ENCODE data around the gene HEPACAM.

HEPACAM gene

DNA sequence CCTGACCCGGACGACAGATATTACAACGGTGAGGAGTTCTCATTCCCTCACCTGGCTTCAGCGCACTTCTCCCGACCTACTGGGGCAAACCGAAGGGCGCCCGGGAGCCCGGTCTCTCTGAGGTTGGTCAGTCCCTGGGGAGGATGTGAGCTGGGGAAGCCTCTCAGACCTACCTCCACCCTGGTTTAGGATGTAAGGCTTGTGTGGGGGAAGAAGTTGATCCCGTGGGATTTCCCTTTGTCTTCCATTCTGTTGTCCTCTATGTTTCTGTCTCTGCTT is 58.3 kb downstream of the HEPACAM start:
- H3K27ac ChIP-seq = no peak overlapping the region
- H3K4me1 ChIP-seq = no peaks in the 10 kb centered on the region
- H3K27me3 ChIP-seq (ENCODE audit: control insufficient read depth, insufficient read depth, low read length) = no peaks in the 10 kb centered on the region
- no peak overlapping the region for H3K4me2 ChIP-seq (ENCODE audit: low read length)
- TF ChIP-seq, protein P1, sequence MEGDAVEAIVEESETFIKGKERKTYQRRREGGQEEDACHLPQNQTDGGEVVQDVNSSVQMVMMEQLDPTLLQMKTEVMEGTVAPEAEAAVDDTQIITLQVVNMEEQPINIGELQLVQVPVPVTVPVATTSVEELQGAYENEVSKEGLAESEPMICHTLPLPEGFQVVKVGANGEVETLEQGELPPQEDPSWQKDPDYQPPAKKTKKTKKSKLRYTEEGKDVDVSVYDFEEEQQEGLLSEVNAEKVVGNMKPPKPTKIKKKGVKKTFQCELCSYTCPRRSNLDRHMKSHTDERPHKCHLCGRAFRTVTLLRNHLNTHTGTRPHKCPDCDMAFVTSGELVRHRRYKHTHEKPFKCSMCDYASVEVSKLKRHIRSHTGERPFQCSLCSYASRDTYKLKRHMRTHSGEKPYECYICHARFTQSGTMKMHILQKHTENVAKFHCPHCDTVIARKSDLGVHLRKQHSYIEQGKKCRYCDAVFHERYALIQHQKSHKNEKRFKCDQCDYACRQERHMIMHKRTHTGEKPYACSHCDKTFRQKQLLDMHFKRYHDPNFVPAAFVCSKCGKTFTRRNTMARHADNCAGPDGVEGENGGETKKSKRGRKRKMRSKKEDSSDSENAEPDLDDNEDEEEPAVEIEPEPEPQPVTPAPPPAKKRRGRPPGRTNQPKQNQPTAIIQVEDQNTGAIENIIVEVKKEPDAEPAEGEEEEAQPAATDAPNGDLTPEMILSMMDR (IDR thresholded peaks at IDR 0.05) = no peak
- no peaks in the 10 kb centered on the region for H3K36me3 ChIP-seq (ENCODE audit: control insufficient read depth, insufficient read depth, low read length)
- H2AFZ ChIP-seq = no peak overlapping the region
- no peak overlapping the region for H3K4me3 ChIP-seq (ENCODE audit: low read depth, low read length)
- H3K9ac ChIP-seq = no peak overlapping the region
- H3K79me2 ChIP-seq = no peaks in the 10 kb centered on the region
- H3K9me3 ChIP-seq (ENCODE audit: control insufficient read depth, low read length) = no peaks in the 10 kb centered on the region

DNA sequence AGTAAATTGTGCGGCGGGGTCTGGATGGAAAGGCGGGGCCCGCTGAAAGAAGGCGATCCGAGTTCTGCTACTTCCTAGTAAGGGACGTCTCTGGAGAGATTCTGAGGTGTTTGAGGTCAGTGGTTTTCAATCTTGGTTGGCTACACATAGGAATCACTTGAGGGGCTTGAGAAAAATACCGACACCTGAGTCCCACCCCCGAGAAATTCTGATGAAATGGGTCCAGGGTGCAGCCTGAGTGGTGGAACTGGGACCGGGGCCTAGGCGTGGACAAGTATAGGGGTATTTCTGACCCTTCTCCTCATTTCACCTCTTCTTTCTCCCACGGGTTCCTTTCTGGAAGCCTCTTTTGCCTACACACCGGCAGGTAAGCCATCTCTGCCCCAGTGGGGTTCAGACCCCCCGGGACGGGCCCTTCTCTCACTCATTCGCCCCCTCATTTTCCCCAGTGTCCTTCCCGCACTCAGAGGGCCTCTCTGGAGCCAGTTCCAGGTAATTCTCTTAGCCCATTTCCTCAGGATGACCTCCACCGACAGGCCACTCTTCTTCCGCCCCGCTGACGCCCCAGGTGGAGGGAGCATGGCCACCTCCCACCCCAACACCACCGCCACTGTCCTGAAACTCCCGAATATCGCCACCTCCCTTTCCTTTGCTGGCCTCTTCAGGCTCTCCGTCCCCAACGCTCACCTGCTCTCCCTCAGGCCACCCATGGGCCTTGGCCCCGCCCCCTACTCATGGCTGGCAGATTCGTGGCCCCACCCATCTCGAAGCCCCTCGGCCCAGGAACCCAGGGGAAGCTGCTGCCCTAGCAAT is 58.8 kb downstream of the HEPACAM start:
- Histone ChIP-seq H3K4me3 (ENCODE audit: low read depth, low read length) (peak overlapping the region; percentile 50), H3K4me2 (ENCODE audit: low read length) (peak overlapping the region; percentile 75), H3K79me2 (no peaks in the 10 kb centered on the region), H3K36me3 (ENCODE audit: control insufficient read depth, insufficient read depth, low read length) (no peaks in the 10 kb centered on the region), H3K9me3 (ENCODE audit: control insufficient read depth, low read length) (no peaks in the 10 kb centered on the region), H3K27me3 (ENCODE audit: control insufficient read depth, insufficient read depth, low read length) (no peaks in the 10 kb centered on the region), H3K4me1 (no peaks in the 10 kb centered on the region), H2AFZ (peak overlapping the region; percentile 90), H3K27ac (peak overlapping the region; percentile 7), H3K9ac (no peak overlapping the region)
- TF ChIP-seq, protein P1 (IDR thresholded peaks at IDR 0.05) = no peak

DNA sequence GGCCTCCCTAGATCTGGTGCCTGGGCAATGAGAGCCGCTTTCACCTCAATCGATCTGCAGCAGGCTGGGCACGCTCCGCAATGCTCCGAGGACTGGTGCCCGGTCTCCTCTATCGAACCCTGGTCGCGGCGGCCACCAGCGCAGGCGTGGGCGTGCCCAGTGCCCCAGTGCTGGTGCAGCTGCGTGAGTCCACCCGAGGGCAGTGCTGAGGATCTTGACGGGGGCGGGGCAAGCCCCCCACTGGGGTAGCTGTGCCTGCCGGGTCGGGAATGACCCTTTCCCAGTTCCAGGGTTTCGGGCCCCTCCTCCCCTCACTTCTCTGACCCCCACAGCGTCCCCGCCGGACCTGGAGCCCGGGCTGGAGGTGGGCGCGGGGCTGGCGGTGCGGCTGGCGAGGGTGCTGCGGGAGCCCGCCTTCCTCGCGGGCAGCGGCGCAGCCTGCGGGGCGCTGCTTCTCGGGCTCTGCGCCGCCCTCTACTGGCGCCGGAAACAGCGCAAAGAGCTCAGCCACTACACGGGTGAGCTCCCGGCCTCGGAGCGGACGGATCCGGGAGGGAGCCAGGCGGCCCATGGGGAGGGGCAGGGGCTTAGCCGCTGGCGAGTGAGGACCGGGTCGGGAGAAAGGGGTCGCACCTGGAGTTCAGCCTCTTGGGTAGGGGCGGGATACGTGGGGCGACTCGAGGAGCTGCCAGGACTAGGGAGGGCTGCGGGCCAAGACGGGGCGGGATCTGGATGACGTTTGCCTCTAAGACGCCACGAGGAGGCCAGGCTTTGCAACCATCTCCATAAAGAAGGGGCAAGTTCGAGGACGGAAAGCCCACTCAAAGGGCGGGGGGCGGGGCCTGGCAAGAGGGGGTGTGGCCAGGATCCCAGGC is 59.7 kb downstream of the HEPACAM start:
- no peaks in the 10 kb centered on the region for H3K36me3 ChIP-seq (ENCODE audit: control insufficient read depth, insufficient read depth, low read length)
- peak overlapping the region; percentile 78 for H3K27ac ChIP-seq
- no peaks in the 10 kb centered on the region for H3K79me2 ChIP-seq
- no peak overlapping the region for H3K9ac ChIP-seq
- H3K9me3 ChIP-seq (ENCODE audit: control insufficient read depth, low read length) = no peaks in the 10 kb centered on the region
- H3K27me3 ChIP-seq (ENCODE audit: control insufficient read depth, insufficient read depth, low read length) = no peaks in the 10 kb centered on the region
- TF ChIP-seq, protein P1 (IDR thresholded peaks at IDR 0.05) = peak; percentile 59
- peak overlapping the region; percentile 75 for H3K4me2 ChIP-seq (ENCODE audit: low read length)
- H3K4me3 ChIP-seq (ENCODE audit: low read depth, low read length) = peak overlapping the region; percentile 50
- no peaks in the 10 kb centered on the region for H3K4me1 ChIP-seq
- peak overlapping the region; percentile 90 for H2AFZ ChIP-seq

DNA sequence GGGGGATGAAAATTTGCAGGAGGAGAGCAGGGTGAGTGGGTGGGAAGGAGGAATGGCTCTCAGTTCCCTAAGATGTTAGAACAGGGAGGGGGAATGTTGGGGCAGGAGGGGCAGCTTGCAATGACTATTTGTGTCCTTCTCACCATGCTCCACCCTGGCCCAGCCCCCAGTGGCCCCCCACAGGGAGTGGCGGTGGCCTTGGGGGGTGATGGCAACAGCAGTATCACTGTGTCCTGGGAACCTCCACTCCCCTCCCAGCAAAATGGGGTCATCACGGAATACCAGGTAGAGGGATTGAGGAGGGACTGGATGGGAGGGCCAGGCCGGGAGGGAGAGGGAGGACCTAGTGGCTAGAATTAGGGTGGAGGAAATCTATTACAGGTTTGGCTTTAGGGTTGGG is 60.4 kb downstream of the HEPACAM start:
- H3K4me2 ChIP-seq (ENCODE audit: low read length) = no peak overlapping the region
- TF ChIP-seq, protein P1 (IDR thresholded peaks at IDR 0.05) = no peak
- H3K27ac ChIP-seq = no peak overlapping the region
- H3K4me1 ChIP-seq = no peaks in the 10 kb centered on the region
- H3K79me2 ChIP-seq = no peaks in the 10 kb centered on the region
- H3K4me3 ChIP-seq (ENCODE audit: low read depth, low read length) = no peak overlapping the region
- no peak overlapping the region for H2AFZ ChIP-seq
- H3K27me3 ChIP-seq (ENCODE audit: control insufficient read depth, insufficient read depth, low read length) = no peaks in the 10 kb centered on the region
- H3K9ac ChIP-seq = no peak overlapping the region
- H3K9me3 ChIP-seq (ENCODE audit: control insufficient read depth, low read length) = no peaks in the 10 kb centered on the region
- H3K36me3 ChIP-seq (ENCODE audit: control insufficient read depth, insufficient read depth, low read length) = no peaks in the 10 kb centered on the region
